NCI-H345 (cell line): ENCODE results near the gene TNPO3.

Experiments used
- DNase-seq: peaks from one replicate; lab custom pipeline; 2025; lab: John Stamatoyannopoulos, UW

Gene TNPO3

DNA sequence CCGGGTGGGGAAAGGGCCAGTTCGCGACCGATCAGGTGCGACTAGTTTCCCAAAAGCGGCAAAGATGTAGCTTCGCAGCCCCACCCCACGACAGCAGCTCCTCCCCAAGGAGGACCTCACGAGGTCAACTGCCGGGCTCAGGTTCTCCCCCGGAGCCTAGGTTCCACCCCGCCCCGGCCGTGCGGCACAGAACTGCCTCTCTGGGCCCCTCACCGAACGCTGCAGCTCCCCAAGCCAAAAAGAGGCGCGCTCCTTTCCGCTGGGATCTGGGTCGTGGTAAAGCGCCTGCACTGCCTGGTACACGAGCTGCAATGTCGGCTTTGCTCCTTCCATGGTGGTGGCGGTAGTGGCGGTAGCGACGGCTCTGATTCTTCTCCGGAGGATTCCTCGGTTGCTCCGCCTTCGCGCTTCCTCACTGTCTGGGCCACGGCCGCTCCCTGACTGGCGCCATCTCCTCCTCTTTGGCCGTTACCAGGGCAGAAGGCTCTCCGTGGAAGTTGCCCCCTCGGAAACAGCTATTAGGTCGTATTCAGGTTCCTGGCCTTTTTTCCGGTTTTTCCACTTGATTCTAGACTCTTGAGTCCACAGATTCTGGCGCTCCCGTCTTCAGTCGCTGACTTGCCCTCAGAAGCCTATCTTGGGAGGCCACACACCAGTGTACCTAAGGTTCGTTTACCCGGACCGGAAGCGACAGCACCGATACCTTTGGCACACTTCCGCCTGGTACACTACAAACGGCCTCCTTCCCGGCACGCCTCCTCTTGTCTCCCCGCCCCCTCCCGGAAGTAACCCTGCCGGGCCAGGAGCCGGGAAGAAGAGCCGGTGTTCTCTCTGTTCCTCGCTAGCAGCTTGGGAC is at the start of gene TNPO3:
Gene TNPO3, minus strand, starts transcription at position 674 of the 856 bp plus-strand sequence. Its CDS starts 341 bp downstream, at position 333.
- peak; percentile 95 for DNase-seq

DNA sequence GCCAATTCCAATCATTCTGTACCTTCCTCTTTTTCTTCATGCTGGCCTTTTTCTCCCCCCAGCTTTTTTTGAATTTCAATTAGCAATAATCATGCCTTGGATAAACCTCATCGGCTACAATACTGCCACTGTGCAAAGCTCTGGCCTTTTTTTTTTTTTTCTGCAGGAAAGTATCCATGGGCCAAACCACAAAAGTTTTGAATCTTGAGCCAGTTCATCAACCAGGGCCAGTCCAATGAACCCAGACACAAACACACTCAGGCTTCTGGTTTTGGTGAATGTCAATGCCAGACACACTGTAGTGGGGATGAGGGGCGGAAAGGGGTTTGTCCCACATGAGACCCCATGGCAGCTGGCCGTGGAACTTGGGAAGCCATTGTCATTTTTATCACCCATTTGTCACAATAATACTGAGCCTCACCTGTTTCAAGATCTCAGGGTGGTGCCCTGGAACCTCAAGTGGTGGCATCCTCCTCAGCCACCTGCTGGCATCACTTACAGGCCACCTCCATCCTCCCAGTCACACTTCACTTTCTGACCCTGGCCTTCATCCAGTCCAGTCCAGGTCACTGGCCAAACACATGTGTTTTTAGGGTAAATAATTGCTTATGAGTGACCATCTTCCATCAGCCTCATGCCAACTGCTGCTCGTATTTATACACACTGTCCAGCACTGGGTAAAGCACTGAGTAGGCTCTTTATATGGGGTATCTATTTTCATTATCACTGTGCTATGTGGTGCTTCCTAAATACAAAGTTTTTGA is 48.8 kb upstream of the TNPO3 start:
- DNase-seq: no peak

GRCh38 chr7:129101746-129102145 is 46.8 kb upstream of the TNPO3 start:
- DNase-seq: no peak

- DNase-seq: no peak
Observed at GRCh38 chr7:129100827-129101166, 45.9 kb upstream of the TNPO3 start.

DNA sequence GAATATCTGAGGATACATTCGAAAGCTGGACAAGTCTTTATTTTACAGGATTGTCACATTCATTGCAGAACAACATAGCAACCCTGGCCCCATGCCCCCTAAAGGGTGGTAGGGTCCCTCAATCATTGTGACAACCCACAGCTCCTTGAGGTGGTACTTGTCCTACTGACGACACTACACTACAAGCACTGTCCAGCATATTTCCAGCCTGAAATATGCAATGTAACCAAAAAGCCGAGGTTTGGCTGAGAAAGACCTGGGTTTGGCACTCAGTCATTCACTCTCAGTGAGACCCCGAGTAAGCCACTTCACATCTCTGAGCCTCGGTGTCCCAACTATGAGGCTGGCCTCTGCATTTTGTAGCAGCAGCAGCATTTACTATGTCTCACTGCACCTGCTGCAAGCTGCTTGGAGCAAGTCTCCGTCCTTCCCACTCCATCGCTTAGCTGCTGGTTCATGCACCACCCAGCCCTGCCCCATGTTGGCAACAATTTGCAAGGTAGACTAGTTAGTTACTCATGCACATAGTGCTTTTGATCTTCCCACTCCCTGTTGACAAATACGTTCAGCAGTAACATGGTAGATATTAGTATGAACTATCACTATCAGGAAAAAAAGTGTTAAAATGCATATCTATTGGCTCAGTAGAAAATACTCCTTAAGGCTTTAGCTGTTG is 43.6 kb upstream of the TNPO3 start:
- DNase-seq: no peak

GRCh38 chr7:129095258-129095657 is 40.3 kb upstream of the TNPO3 start:
- DNase-seq: no peak

DNA sequence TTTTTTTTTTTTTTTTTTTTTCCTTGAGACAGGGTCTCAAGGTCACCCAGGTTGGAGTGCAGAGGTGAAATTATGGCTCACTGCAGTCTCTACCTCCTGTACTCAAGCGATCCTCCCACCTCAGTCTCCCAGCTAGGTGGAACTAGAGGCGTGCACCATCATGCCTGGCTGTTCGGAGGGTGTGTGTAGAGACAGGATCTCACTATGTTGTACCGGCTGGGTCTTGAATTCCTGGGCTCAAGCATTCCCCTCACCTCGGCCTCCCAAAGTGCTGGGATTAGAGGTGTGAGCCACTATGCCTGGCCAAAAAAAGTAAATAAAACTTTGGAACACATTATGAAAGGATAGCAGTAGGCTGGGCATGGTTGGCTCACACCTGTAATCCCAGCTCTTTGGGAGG is 39.6 kb upstream of the TNPO3 start:
- no peak for DNase-seq

GRCh38 chr7:129093867-129094456 is 39.1 kb upstream of the TNPO3 start:
- DNase-seq: no peak

DNA sequence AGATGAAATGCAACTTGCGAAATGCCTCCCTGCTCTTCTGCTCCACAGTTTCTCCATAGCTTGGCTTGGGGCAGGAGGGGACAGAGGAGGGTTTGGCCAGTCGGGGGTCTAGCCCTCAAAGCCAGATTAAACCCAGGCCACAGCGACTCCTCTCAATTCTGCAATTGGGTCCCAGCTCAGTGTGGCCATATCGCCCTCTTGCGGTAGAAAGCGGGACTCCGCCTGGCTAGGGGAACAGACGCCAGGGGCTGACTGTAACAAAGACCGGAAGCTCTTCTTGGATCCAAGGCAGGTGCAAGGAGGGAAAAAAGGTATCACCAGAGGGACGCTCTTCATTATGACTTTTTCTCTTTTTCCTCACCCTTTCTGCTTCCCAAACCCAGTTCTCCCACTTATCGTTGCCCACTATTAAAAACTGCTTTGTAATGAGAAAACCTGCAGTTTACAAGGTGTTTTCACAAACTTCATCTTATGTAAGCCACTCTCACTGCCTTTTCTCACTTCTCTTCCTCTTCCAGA is 36.6 kb upstream of the TNPO3 start:
- peak; percentile 86 for DNase-seq

GRCh38 chr7:129090300-129090907 is 35.5 kb upstream of the TNPO3 start:
- DNase-seq: no peak

- DNase-seq: no peak
Observed at GRCh38 chr7:129089521-129090212, 34.8 kb upstream of the TNPO3 start.

DNA sequence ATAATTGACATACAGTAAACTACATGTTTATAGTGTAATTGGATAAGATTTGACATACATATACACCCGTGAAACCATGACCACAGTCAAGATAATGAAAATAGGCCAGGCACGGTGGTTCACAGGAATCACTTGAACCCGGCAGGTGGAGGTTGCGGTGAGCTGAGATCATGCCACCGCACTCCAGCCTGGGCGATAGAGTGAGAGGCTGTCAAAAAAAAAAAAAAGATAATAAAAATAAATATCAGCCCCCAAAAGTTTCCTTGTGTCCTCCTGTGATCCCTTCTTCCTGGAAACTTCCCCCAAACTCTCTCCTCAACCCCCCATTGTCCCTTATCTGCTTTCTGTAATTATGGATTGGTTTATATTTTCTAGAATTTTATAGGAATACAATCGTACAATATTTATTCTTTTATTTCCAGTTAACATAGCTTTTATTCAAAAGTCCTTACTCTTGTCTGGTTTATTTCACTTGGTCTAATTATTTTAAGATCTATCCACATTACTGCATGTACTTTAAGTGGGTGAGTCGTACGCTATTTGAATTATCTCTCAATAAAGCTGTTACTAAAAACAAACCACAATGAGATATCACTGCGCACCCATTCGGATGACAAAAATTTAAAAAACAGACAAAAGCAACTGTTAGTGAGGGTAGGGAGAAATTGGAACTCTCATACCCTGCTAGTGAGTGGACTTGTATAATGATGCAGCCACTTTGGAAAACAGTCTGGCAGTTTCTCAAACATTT is 30.1 kb upstream of the TNPO3 start:
- DNase-seq: no peak

DNA sequence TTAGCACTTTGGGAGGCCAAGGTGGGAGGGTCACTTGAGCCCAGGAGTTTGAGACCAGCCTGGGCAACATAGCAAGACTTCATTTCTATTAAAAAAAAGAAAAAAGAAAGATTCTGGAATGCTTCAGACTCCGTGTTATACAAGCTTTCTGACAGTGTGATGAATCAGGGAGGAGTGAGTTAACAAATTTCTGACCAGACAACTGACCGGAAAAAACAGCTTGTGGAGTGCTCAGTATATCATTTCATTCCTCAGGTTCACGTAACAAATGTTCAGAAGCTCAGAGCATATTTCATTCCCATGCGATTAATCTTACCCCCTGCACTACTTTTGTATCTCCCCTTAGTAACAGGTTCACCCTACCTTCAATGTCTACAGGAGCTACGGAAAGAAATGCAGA is 28.6 kb upstream of the TNPO3 start:
- DNase-seq: no peak

DNA sequence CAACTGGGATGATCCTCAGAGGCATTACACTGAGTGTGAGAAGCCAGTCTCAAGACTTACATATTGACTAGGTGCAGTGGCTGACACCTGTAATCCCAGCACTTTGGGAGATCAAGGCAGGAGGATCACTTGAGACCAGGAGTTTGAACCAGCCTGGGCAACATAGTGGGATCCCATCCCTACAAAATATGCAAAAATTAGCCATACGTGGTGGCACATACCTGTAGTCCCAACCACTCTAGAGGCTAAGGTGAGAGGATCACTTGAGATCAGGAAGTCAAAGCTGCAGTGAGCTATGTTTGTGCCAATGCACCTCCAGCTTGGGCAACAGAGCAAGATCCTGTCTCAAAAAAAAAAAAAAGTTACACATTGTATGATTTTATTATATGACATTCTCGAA is 23.5 kb upstream of the TNPO3 start:
- DNase-seq: no peak

DNA sequence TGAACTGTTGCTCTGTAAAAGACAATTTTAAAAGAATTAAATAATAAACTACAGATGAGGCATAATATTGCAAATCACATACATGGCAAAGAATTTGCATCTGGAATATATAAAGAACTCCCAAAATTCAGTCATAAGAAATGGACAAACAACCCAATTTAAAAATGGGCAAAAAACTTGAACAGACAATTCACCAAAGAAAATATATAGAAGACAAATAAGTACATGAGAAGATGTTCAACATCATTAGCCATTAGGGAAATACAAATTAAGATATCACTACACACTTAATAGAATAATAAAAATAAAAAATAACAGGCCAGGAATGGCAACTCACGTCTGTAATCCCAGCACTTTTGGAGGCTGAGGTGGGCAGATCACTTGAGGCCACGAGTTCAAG is 22.0 kb upstream of the TNPO3 start:
- no peak for DNase-seq

DNA sequence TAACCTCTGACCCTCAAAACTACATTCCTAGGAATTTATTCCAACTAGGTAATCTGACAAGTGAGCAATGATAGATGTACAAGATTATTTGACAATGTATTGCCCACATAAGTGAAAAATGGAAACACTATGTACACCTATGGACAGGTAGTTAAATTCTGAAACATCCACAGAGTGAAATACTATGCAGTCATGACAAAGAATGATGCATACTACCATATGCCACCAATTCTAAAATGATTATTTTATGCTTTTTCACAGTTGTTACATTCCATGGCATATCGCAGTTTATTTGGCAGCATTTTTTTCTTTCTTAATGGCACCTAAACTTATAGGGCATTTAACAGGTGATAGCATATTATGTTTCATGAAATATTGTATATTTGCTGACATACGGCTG is 20.1 kb upstream of the TNPO3 start:
- no peak for DNase-seq

DNA sequence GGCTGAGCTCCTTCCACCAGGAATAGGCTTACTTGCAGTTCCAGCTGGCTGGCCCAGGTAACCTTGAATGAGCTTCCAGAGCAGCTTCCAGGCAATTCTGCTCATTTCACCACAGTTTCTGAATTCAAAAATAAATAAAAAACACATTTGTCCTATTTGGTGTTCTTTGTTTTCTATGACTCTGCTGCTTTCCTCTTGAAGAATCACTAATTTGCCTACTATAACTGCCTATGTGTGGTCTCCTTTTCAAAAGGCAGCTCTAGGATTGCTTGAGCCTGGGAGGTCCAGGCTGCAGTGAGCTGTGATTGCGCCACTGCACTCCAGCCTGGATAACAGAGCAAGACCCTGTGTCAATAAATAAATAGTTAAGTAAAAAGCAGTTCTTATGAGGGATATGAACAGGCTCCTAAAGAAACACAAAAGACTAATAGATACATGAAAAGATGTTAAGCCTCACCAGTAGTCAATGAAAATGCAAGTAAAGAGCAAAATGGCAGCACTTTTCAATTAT is 19.5 kb upstream of the TNPO3 start:
- no peak for DNase-seq

DNA sequence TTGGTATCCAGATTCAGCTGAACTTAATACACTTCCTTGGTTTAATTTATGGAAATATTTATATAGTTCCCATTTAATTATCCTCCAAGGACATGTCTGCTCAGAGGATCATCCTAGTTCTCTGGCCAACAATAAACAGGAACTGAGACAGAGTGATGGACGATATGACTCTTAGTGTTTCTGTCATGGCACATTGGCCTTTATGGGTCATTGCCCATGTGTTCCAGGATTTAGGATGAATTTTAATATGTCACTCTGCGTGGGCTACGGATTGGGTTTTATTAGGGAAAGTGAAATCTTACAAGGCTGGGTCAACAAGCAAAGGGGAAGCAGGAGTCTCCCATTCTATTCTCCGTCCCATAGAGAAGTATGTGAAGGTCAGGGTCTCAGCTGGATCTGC is 18.8 kb upstream of the TNPO3 start:
- no peak for DNase-seq

DNA sequence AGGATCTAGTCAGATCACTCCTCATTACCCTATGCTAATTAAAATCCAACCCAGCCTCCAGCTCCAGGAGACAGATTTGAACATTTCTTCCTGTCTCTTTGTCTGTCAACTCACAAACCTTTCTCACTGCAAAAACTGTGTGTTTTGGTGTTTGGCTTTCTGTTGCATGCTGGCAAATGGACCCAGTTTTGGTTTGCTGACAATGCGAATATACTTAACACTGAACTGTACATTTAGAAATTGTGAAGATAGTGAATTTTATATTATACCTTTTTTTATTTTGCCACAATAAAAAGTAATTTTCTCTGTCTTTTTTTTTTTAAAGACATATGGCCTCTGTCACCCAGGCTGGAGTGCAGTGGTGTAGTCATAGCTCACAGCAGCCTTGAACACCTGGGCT is 18.3 kb upstream of the TNPO3 start:
- no peak for DNase-seq

DNA sequence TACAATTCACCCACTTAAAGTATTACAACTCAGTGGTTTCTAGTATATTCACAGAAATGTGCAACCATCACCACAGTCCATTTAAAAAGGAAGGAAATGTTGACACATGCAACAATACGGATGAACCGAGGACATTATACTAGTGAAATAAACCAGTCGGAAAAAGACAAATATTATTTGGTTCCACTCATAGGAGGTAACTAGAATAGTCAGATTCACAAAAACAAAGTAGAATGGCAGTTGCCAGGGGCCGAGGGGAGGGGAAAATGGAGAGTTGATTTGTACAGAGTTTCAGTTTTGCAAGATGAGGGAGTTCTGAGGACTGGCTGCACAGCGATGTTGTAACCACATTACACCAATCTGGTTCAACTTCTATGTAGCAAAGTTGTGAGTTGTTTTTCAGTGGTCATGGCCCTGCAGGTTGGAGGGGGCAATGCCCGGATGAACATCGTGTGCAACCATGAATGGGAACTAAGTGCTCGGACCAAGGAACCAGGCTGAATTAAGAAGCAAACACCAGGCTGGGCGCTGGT is 17.6 kb upstream of the TNPO3 start:
- DNase-seq: no peak
